GM12878 (cell line): Measurements from ENCODE around the gene BNC2.

ENCODE experiments used
- BHLHE40 ChIP-seq, 2 experiments: fragments of 450-650 bp in 1 of 2; IDR thresholded peaks; 2 replicates each; pipeline ENCODE4 v1.6.1; 2011 to 2017; ENCODE audit warnings: low read depth in 2 of 2, borderline replicate concordance in 1 of 2, improper control_type of control experiment in 1 of 2, low read length in 1 of 2, mild to moderate bottlenecking in 1 of 2
- CBX3 ChIP-seq: fragments of 200-600 bp; sonication (generic); IDR thresholded peaks from 2 replicates; pipeline ENCODE4 v1.6.1; 2016; ENCODE audit warnings: low read depth, borderline replicate concordance
- CHD1 ChIP-seq: IDR thresholded peaks from 2 replicates; pipeline ENCODE4 v1.6.1; 2012; ENCODE audit warnings: low read depth, low read length, improper control_type of control experiment
- IKZF2 ChIP-seq, 2 experiments: fragments of 450-650 bp; IDR thresholded peaks; 2 replicates each; pipeline ENCODE4 v1.6.1; 2017; ENCODE audit warnings: mild to moderate bottlenecking in 2 of 2, moderate library complexity in 2 of 2
- POLR2AphosphoS2 ChIP-seq: IDR thresholded peaks from 2 replicates; pipeline ENCODE4 v1.6.1; 2011; ENCODE audit warnings: low read depth, mild to moderate bottlenecking, low read length, improper control_type of control experiment, moderate library complexity
- TF ChIP-seq, protein P1 (sequence below): IDR thresholded peaks from 2 replicates; pipeline ENCODE4 v1.6.1; 2012; ENCODE audit warnings: low read depth, low read length, improper control_type of control experiment

- TF ChIP-seq BHLHE40 (IDR thresholded peaks at IDR 0.05; ENCODE audit: borderline replicate concordance in 1 of 2, low read depth in 2 of 2, low read length in 1 of 2) (no peak), POLR2AphosphoS2 (no peak), CBX3 (no peak), CHD1 (no peak), IKZF2 (IDR thresholded peaks at IDR 0.05) (no peak)
- TF ChIP-seq, protein P1, sequence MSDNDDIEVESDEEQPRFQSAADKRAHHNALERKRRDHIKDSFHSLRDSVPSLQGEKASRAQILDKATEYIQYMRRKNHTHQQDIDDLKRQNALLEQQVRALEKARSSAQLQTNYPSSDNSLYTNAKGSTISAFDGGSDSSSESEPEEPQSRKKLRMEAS, result no peak
Observed at GRCh38 chr9:16873126-16873802, 2.8 kb upstream of the BNC2 start.
